Activated CD8-positive, alpha-beta memory T cell treated with anti-CD3 and anti-CD28 coated beads for 1 hour (primary cell): ENCODE data around the gene AXDND1.

Experiments used
- DNase-seq, 2 donors: peaks; one replicate each; pipeline ENCODE4 v3.0.0-alpha.2; 2020; ENCODE audit warnings: low read depth in 1 of 2; ENCODE audit errors: extremely low read depth in 1 of 2

Gene AXDND1, protein sequence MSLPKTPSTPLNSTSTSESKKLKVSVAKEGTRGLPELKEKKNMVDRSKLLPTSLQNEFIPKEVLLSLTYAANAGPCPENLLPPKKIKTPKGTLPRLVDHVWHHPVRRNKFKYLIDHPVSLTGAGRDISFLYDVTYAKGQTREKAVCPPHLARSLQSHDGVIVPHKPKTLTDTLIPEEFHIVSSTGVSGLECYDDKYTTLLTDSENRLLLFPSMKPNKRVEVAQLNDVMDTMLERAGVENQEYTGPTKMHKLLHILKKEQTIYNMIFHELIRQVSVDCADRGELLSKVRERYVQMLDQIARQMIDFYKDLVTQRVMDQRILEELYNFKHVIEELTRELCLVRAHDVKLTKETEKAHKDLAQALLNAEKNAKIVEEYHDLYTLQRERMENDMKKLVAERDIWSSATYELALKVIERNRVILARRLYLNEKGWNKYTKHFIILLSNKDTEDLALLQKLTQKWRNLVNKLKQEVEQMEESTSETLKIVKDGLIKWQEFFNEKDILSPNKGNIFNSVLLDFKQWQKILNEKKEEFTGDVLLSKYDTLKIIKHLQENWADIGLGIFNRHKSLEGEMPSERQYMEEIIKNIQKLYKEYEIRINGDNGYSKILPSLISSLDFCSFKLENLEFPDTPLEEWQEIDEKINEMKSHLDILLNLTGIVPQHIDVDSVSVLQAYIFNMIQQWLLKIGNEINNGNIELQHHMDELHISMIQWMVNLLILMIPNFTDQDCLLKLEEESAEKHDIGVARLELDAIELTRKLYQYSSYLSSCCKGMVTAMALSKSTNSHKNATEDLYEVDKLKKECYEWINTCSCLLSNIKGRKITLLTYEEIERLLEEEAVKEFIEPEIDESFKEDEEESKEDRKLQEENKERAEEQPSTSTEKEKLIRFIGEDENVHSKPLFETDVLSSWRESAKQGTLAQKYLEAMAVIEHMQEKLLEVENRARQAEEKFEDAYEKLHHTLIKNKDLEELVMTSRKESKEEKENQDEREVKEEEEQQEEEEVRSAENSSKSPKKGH

GRCh38 chr1:179365342-179366092, at the start of gene AXDND1:
TSS of gene AXDND1 (plus strand) at chr1:179365971. CDS start at chr1:179366510, 539 bp downstream.
- peak; percentile 81 to 82 for DNase-seq

DNA sequence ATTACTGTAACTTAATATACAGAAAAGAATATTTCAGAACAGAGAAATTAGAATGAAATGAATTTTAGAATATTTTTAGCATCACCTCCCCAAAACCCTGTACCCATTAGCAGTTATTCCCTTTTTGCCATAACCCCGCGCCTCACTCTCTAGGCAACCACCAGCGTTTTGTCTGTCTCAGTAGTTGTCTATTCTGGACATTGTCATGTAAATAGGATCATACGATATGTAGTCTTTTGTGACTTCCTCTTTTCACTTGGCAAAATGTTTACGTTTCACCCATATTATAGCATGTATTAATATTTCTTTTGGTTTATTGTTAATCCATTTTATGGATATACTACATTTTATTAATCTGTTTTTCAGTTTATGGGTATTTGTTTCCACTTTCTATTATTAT, 47.3 kb upstream of the AXDND1 start:
- DNase-seq, result no peak

GRCh38 chr1:179321533-179322216, 44.1 kb upstream of the AXDND1 start:
- DNase-seq, result no peak

DNA sequence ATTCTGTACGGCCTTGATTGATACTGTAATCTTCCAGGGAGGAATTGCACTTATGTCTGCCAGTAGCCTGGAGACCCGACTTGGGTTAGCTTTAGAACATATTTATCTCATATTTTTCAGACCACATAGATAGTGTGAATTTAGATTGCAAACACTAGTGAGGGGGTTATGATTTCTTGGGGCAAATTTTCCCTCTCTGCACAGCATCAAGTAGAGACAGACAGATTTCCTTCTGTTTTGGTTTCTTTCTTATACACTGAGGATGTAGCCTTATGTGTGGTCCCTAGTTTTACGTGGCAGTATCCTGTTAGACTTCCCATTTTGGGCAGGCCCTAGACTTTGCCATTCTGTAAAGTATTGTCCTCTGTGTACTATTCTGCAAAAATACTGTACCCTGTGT, 43.2 kb upstream of the AXDND1 start:
- no peak for DNase-seq

GRCh38 chr1:179323436-179323835, 42.3 kb upstream of the AXDND1 start:
- DNase-seq, result no peak

- no peak for DNase-seq
Observed at GRCh38 chr1:179325836-179326235, 39.9 kb upstream of the AXDND1 start.

DNA sequence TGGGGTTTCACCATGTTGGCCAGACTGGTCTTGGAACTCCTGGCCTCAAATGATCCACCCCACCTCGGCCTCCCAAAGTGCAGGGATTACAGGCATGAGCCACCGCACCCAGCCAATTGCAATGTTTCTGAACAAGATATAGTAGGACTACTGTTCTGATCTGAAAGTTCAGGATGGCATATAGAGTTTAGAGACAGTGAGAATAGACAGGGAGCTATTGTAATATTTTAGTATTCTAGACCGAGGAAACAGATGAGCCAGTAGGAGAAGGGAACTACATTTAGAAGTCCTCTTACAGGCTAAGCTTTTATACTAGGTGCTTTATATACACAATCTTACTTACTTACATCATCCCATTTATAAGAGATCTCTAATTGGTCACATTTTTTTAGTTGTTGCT, 39.0 kb upstream of the AXDND1 start:
- DNase-seq, result no peak

DNA sequence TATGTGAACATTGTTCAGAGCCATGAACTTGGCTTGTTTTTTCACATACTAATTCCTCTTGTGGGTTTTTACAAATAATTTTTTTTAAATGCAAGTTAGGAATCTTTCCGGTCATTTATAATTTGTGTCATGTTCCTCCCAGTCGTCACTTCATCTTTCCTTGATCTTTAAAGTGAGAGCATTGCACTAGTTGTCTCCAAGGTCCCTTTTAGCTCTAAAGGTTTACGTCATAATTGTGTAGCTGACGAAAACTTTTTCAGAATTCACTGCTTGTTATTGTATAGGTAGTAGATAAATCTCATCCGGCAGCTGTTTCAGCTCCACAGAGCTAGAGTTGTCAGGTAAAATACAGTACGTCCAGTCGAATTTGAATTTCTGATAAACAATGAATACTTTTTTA, 38.6 kb upstream of the AXDND1 start:
- no peak for DNase-seq

DNA sequence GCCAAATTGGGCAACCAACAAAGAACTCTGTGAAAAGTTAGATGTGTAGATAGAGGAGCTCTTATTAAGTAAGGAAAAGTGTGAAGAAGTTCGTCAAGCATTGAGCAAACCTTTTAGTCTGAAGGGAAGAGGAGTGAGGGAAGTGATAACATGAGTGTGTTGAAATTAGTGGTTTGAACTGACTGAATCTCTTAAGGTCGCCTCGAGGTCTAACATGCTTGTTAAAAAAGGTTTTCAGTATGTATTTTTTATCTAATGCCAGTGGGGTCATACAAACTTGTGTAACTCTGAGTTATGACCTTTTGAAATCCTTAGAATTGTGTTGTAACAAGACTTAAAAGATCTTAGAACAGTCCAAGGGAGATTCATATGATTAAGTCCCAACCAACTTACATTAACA, 38.1 kb upstream of the AXDND1 start:
- no peak for DNase-seq

DNA sequence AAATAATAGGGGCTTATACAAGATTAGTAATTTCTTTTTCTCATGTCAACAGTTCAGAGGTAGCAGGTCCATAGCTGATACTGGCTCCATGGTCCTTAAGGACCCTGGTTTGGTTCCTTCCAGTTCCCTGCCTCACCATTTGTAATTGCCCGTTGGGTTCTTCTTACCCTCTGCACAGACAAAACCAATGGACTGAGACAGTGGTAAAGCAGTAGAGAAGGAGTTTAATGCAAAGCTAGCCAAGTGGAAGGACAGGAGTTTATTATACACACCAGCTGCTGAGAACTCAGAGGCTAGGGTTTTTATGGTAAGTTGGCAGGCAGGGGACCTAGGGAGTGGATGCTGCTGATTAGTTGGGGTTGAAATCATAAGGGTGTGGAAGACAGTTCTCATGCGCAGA, 35.9 kb upstream of the AXDND1 start:
- DNase-seq, result no peak

- DNase-seq, result no peak
Observed at GRCh38 chr1:179334440-179334839, 31.3 kb upstream of the AXDND1 start.

GRCh38 chr1:179337288-179337687, 28.5 kb upstream of the AXDND1 start:
- DNase-seq, result no peak

DNA sequence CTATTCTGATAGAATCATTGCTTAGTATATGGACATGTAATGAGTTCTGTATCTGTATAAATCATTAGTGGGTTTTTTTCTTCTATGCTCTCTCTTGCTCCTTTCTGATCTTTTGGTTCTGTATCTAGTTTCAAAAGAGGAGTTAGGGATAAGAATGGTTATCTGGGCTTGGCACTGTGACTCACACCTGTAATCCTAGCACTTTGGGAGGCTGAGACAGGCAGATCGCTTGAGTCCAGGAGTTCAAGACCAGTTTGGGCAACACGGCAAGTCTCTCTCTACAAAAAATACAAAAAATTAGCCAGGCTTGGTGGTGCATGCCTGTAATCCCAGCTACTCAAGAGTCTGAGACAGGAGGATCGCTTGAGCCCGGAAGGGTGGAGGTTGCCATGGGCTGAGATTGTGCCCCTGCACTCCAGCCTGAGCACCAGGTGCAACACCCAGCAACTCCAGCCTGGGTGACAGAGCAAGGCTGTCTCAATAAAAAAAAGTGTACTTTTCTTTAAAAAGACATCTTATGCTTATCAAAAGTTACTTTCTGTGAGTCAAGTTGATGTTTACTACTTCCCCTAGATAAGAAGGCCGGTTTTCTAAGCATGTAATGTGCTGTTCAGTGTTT, 27.7 kb upstream of the AXDND1 start:
- DNase-seq, result no peak

GRCh38 chr1:179340918-179341317, 24.9 kb upstream of the AXDND1 start:
- DNase-seq, result no peak

DNA sequence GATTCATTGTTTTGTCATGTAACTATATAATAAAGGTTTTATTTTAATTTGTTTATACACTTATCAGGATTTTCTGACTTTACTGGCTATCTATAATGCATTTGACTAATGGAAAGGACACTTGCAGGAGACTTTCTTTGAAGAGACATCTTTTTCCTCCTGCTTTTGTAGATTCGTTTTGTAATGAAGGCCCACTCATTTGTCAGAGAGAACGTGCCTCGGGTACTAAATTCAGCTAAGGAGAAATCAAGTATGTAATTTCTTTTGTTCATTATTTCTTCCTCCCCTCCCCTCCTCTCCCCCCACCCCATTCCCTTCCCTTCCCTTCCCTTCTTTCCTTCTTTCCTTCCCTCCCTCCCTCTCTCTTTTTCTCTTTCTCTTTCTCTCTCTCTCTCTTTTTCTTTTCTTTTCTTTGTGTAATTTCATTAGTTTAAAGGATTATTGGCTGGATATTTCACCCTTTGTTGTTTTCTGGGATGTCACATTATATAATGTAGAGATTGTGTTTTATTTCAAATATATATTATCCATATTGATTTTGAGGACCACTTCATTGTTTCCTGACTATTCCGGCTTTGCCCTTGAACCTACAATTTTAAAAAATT, 23.7 kb upstream of the AXDND1 start:
- DNase-seq, result no peak

- DNase-seq, result no peak
Observed at GRCh38 chr1:179342740-179343404, 22.9 kb upstream of the AXDND1 start.

- DNase-seq, result no peak
Observed at GRCh38 chr1:179351281-179351680, 14.5 kb upstream of the AXDND1 start.

GRCh38 chr1:179352236-179352635, 13.5 kb upstream of the AXDND1 start:
- DNase-seq, result no peak

DNA sequence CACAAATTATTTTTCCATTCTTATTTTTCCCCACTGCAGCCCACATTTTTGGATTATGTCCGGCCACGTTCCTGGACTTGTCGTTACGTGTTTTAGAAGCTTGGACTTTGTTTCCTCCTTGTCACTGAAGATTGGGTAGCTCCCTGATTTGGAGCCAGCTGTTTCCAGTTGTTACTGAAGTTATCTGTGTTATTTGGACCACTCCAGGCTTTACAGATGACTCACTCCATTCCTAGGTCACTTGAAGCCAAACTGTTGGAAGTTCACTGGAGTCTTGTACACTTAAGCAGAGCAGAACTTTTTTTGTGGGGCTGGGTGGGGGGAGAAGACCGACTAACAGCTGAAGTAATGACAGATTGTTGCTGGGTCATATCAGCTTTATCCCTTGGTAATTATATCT, 12.2 kb upstream of the AXDND1 start:
- no peak for DNase-seq
